Epithelial cell of esophagus (primary cell): ENCODE data around the gene GALR3.
"Not testable (repeated sequence)": the region's sequence is repeated elsewhere in the genome, so short reads cannot be mapped to it uniquely, and the experiment has no call there.

Experiments used
- DNase-seq: peaks from one replicate; pipeline ENCODE4 v3.0.0; 2010; ENCODE audit warnings: low read depth
- H3K4me3 ChIP-seq: 2 replicates; pipeline ENCODE4 v1.5.1; 2011; ENCODE audit warnings: mild to moderate bottlenecking, low read length, control low read depth
- TF ChIP-seq, protein P1 (sequence below): IDR thresholded peaks from 2 replicates; pipeline ENCODE4 v1.5.1; 2011; ENCODE audit warnings: low read depth, mild to moderate bottlenecking, low read length, control low read depth, inconsistent platforms; ENCODE audit not compliant: insufficient read depth; ENCODE audit errors: missing control alignments

GALR3 gene

DNA sequence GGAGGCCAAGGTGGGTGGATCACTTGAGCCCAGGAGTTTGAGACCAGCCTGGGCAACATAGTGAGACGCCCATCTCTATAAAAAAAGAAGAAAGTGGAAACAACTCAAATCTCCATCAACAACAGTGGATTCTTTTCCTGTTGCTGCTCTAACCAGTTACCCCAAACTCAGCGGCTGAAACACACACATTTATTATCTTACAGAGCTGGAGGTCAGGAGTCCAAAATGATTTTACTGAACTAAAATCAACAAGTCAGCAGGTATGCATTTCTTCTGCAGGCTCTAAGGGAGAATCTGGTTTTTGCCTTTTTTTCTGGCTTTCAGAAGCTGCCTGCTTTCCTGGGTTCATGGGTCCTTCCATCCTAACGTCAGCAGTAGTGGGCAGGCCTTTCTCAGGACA is 27.1 kb upstream of the GALR3 start:
- TF ChIP-seq, protein P1, sequence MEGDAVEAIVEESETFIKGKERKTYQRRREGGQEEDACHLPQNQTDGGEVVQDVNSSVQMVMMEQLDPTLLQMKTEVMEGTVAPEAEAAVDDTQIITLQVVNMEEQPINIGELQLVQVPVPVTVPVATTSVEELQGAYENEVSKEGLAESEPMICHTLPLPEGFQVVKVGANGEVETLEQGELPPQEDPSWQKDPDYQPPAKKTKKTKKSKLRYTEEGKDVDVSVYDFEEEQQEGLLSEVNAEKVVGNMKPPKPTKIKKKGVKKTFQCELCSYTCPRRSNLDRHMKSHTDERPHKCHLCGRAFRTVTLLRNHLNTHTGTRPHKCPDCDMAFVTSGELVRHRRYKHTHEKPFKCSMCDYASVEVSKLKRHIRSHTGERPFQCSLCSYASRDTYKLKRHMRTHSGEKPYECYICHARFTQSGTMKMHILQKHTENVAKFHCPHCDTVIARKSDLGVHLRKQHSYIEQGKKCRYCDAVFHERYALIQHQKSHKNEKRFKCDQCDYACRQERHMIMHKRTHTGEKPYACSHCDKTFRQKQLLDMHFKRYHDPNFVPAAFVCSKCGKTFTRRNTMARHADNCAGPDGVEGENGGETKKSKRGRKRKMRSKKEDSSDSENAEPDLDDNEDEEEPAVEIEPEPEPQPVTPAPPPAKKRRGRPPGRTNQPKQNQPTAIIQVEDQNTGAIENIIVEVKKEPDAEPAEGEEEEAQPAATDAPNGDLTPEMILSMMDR: no peak
- no peak overlapping the region for H3K4me3 ChIP-seq
- no peak for DNase-seq

DNA sequence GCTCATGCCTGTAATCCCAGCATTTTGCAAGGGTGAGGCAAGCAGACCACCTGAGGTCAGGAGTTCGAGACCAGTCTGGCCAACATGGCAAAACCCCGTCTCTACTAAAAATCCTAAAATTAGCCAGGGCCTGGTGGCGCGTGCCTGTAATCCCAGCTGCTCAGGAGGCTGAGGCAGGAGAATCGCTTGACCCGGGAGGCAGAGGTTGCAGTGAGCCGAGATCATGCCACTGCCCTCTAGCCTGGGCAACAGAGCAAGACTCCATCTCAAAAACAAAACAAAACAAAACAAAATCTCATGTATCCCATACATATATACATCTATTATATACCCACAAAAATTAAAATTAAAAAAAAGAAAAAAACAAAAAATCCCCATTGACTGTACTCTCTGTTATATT is 25.9 kb upstream of the GALR3 start:
- not testable (repeated sequence) for H3K4me3 ChIP-seq, DNase-seq

DNA sequence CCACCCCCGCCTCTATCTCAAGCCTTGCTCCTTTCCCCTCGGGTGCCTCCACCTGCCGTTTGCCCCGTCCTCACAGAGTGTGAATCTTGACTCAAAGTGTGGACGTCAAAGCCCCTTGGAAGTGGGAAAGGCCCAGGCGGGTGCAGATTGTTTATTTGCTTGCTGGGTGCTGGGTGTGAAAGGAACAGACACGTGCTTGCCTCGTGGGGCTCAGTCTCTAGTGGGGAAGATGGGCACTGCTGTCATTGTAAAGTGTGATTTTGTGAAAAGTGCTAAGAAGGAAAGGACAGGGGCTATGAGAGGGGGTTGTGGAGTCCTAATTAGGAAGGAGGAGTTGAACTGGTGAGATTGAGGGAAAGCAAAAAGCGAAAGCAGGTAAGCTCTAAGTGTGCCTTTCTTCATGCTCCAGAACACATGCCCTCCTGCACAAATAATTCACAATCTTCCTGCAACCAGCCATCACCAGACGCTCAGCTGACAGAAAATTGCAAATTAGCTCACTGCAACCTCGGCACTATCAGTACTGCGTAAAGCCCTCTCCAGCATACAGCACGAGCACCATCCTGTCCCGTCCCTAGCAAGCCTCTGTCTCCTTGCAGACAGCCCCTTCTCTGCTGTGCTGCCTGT is 25.2 kb upstream of the GALR3 start:
- H3K4me3 ChIP-seq: no peak overlapping the region
- DNase-seq: no peak
- TF ChIP-seq, protein P1: no peak

DNA sequence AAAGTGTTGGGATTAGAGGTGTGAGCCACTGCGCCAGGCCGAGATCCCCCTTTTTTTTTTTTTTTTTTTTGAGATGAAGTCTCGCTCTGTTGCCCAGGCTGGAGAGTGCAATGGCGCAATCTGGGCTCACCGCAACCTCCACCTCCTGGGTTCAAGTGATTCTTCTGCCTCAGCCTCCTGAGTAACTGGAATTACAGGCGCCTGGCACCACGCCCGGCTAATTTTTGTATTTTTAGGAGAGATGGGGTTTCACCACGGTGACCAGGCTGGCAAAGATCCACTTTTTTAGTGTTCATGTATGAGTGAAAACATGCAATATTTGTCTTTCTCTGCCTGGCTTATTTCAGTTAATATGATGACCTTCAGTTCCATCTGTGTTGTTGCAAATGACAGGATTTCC is 23.2 kb upstream of the GALR3 start:
- not testable (repeated sequence) for DNase-seq, H3K4me3 ChIP-seq

DNA sequence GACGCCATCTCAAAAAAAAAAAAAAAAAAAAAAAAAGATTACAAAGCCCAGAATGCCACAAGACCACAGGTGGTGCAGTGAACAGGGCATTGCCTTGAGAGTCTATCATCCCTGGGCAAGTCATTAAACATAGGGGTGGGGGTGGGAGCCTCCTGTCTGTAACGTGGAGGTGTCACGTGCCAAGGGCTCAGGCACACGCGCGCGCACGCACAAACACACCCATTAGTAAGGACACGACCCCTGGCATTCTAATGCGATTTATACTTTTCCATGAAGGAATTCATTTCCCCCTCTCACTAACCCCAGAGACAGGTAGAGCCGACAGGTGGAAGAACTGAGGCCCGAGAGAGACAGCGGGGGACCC is 21.3 kb upstream of the GALR3 start:
- DNase-seq: no peak
- H3K4me3 ChIP-seq: peak overlapping the region; percentile 64

DNA sequence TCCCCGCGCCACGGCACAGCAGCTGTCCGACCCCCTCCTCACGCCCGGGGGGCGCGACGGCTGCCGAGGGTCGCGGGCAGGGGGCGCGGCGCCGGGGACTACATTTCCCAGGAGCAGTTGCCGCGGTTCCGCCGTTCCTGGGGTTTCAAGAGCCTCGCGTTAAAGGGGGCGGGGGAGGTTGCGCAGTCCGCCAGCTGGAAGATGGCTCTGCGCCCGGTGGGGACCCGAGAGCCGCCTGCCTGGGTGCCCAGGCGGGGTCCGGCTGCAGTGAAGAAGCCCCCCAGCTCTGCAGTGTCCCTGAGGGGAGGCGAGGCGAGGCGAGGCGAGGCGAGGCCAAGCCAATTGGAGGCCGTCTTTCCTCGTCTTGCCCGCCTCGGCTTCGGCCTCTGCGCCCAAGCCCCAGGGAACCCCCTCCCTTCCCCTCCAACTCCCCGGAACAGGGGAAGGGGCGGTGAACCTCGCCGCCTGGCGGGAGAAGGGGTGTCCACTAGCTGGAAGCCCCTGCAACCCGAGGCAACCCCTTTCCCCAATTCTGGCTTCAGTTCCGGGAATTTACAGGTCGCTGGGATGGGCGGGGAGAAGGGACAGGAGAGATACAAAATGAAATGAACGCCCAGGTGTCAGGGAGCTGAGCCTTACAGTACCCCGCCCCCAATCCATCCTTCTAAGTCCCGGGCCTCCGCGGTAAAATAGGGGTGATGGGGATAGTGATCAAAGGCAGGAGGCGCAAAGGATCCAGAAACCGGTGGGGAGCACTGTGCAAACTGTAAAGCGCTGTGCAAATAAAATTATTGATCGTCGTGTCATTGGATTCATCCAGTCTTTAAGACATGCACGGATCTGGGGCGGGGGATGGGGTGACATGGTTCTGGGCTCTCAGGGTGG is 20.6 kb upstream of the GALR3 start:
- peak; percentile 42 for DNase-seq
- TF ChIP-seq, protein P1: no peak
- peak overlapping the region; percentile 64 for H3K4me3 ChIP-seq

More for the DNA sequence above, 21.3 kb upstream of the GALR3 start:
- TF ChIP-seq, protein P1: no peak

DNA sequence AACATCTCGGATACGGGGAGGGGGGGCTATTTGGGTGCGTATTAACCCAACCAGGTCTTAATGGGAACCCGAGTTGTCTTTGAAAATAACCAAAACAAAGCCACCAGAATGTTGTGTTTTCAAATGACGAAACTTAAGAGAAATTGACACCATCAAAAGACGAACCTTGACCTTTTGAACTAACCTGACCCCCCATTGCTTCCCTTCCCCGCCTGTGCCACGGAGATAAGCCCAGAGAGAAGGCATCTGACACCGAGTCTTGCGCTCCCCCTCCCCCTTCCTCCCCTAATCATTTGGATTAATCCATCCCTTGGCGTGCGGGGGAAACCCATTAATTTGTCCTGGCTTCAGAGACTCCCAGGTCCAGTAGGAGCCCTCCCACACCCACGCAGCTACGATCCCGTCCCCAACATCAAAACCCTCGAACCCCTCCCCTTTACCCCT is 20.0 kb upstream of the GALR3 start:
- TF ChIP-seq, protein P1: no peak
- no peak for DNase-seq
- peak overlapping the region; percentile 64 for H3K4me3 ChIP-seq

DNA sequence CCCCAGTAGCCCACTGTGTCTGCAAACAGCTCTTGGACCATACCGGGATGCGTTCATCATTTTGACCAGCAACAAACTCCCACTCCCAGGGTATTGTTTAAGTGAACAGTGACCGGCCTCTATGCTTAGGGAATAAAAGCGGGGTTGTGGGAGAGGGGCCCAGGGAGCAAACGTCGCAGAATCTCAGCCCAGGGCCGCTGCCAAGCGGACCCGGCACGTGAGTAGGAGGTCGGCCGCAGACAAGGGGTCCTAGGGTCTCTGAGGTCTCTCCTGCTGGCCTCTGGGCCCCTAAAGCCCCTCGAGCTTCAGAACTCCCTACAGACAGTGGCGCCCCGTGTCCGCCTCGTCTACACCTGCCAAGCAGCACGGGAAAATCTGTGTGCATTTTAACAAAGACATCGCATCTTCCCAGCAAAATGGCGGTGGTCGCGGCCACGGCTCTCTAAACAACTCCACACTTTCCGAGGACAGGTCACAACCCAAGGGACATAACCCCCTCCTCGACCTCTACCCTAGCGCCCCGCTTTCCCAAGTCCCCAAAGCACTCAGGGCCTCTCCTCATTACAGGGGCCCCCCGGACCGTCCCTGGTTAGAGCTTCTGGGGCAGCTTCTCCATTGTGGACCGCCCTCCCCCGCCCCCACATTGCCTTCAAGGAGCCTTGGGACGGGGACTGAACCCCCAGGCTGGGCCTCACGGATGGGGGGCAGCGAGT is 19.4 kb upstream of the GALR3 start:
- no peak for DNase-seq
- no peak overlapping the region for H3K4me3 ChIP-seq
- TF ChIP-seq, protein P1: no peak
